ENCODE results near the gene SLC23A2.
A peak's percentile ranks its signal among the peaks of the same experiment; 100 is the strongest.
"Not testable (repeated sequence)": the region's sequence is repeated elsewhere in the genome, so short reads cannot be mapped to it uniquely, and the experiment has no call there.

Gene SLC23A2

GRCh38 chr20:5008759-5009158 is 7.4 kb upstream of the SLC23A2 start:
- DNase-seq, result no peak

- no peak for DNase-seq
These were observed 4.0 kb upstream of the SLC23A2 start for GRCh38 chr20:5005326-5005725.

GRCh38 chr20:5004825-5005224 is 3.5 kb upstream of the SLC23A2 start:
- not testable (repeated sequence) for DNase-seq

- DNase-seq, result no peak
These were observed 2.3 kb upstream of the SLC23A2 start for GRCh38 chr20:5003626-5004025.

GRCh38 chr20:5002077-5002413 is 735 bp upstream of the SLC23A2 start:
- DNase-seq, result peak in 9 of 56 donors; percentile 4 to 23 (median 7)

GRCh38 chr20:5000263-5001173 is 792 bp downstream of the SLC23A2 start:
- peak in 49 of 56 donors; percentile 10 to 75 (median 43) for DNase-seq

- DNase-seq, result no peak
These were observed 1.5 kb downstream of the SLC23A2 start for GRCh38 chr20:4999788-5000187.

GRCh38 chr20:4998160-4998651 is 3.1 kb downstream of the SLC23A2 start:
- DNase-seq, result no peak

- no peak for DNase-seq
These were observed 4.1 kb downstream of the SLC23A2 start for GRCh38 chr20:4997222-4997621.

- no peak for DNase-seq
These were observed 11.7 kb downstream of the SLC23A2 start for GRCh38 chr20:4989570-4989969.

- DNase-seq, result no peak
These were observed 14.2 kb downstream of the SLC23A2 start for GRCh38 chr20:4987130-4987529.

GRCh38 chr20:4985658-4986057 is 15.7 kb downstream of the SLC23A2 start:
- DNase-seq, result no peak

GRCh38 chr20:4982281-4982680 is 19.0 kb downstream of the SLC23A2 start:
- DNase-seq, result no peak

GRCh38 chr20:4979841-4980410 is 21.4 kb downstream of the SLC23A2 start:
- DNase-seq, result no peak

GRCh38 chr20:4978050-4978918 is 23.0 kb downstream of the SLC23A2 start:
- no peak for DNase-seq

GRCh38 chr20:4976014-4976413 is 25.3 kb downstream of the SLC23A2 start:
- DNase-seq, result not testable (repeated sequence)

GRCh38 chr20:4973330-4974097 is 27.8 kb downstream of the SLC23A2 start:
- DNase-seq, result peak in 3 of 56 donors; percentile 9 to 34 (median 23)

GRCh38 chr20:4972506-4973251 is 28.6 kb downstream of the SLC23A2 start:
- no peak for DNase-seq

GRCh38 chr20:4971064-4971463 is 30.2 kb downstream of the SLC23A2 start:
- no peak for DNase-seq
